GM21825 (cell line): ENCODE data around the gene PIK3R4.
A peak's percentile ranks its signal among the peaks of the same experiment; 100 is the strongest.

Source experiments
- ATAC-seq: cut with Tn5 transposase; IDR thresholded peaks from one replicate; pipeline ENCODE4 v1.9.1; 2021; ENCODE audit warnings: mild to moderate bottlenecking, moderate library complexity; ENCODE audit not compliant: unreplicated experiment

PIK3R4 gene

GRCh38 chr3:130746246-130747039, at the start of gene PIK3R4:
TSS of gene PIK3R4 (minus strand) at chr3:130746829. CDS start at chr3:130745218, 1,611 bp downstream.
- ATAC-seq: peak; percentile 89

- no peak for ATAC-seq
Measured at GRCh38 chr3:130795396-130795795, 48.8 kb upstream of the PIK3R4 start.

- ATAC-seq: no peak
Measured at GRCh38 chr3:130792246-130792645, 45.6 kb upstream of the PIK3R4 start.

- no peak for ATAC-seq
Measured at GRCh38 chr3:130789782-130790322, 43.2 kb upstream of the PIK3R4 start.

- no peak for ATAC-seq
Measured at GRCh38 chr3:130787422-130788068, 40.9 kb upstream of the PIK3R4 start.

DNA sequence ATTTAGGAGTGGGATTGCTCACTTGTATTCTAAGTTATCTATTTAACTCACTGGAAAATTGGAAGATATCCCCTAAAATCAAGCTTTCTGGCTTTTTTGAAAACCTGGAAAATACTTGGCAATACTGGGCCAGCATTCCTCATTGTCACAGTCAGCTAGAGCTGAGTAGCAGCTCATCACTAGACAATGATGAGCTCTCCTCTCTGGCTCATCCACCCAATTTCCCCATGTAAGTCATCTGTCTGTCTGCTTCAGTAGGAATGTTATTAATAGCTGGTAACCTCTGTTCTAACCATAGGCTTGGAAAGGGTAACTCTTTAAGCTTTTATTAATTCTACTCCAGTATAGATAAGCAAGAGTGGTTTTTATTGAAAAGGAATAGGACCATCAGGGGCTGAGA, 39.7 kb upstream of the PIK3R4 start:
- ATAC-seq: no peak

GRCh38 chr3:130783629-130784028, 37.0 kb upstream of the PIK3R4 start:
- no peak for ATAC-seq

- peak; percentile 8 for ATAC-seq
Measured at GRCh38 chr3:130779486-130779885, 32.9 kb upstream of the PIK3R4 start.

DNA sequence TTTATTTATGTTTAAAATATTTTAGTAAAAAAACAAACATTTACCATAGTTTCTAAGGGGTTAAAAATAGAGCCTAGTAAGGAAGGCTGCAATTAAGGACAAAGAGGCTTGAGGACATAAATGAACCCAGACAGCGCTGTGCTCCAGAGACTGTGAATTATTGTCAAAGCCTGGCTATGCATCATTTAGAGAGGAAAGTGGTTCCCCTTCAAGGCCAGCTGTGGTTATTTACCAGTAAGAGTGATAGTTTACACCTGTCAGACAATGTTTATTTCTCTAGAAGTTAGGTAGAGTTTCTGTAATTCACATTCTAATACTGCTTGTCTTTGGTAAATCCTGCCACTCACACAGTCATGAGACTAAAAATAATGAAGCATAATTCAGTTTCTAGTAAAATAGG, 32.4 kb upstream of the PIK3R4 start:
- peak; percentile 91 for ATAC-seq

DNA sequence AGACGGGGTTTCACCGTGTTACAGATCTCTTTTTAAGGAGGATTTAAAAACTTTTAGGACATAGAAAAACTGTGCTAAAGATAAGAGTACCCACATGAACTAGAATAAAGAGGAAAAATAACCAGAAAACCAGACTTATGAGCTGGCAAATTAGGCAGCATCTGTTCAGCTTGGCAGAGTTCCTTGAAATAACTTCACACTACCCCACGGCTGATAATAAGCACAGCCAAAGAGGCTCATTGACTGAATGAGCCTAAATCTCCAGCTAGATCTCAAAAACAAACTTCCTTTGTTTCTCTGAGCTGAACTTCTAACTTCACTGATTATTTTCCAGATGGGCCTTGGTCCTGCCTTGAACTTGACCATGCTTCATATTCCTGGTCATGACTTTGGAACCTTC, 26.7 kb upstream of the PIK3R4 start:
- no peak for ATAC-seq

GRCh38 chr3:130772129-130772528, 25.5 kb upstream of the PIK3R4 start:
- ATAC-seq: no peak

GRCh38 chr3:130770644-130771043, 24.0 kb upstream of the PIK3R4 start:
- no peak for ATAC-seq

DNA sequence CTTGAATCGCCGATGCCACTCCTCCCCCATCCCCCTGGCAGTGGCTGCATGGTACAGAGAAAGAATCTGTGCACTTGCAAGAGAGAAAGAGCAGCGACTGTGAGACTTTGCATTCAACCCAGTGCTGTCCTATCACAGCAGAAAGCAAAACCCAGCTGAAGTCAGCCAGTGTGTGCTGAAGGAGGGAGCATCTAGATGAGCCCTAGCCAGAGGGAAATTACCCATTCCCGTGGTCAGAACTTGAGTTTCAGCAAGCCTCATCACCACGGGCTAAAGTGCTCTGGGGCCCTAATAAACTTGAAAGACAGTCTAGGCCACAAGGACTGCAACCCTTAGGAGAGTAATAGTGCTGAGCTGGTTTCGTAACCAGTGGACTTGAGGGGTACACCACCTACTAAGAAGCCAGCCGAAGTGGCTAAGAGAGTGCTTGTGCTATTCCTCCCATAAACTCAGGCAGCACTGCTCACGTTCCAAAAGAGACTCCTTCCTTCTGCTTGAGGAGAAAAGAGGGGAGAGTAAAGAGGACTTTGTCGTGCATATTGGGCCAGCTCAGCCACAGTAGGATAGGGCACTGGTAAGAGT, 15.2 kb upstream of the PIK3R4 start:
- ATAC-seq: no peak

DNA sequence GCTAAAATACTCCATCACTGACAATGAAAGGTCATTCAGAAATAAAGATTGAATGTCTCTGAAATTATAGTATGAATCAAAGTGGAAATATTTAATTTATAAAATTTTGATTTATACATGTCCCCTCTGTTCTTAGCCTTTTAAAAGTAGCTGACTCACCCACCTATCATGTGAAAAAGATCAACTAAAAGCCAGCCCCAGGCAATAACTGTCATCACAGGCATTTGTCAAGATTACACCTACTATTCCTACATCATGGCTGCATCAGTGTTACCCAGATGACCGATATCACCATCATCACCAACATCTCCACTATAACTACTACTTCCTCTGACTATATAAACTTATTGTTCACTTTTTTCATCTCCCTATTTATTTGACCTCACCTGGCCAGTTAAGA, 14.3 kb upstream of the PIK3R4 start:
- no peak for ATAC-seq

DNA sequence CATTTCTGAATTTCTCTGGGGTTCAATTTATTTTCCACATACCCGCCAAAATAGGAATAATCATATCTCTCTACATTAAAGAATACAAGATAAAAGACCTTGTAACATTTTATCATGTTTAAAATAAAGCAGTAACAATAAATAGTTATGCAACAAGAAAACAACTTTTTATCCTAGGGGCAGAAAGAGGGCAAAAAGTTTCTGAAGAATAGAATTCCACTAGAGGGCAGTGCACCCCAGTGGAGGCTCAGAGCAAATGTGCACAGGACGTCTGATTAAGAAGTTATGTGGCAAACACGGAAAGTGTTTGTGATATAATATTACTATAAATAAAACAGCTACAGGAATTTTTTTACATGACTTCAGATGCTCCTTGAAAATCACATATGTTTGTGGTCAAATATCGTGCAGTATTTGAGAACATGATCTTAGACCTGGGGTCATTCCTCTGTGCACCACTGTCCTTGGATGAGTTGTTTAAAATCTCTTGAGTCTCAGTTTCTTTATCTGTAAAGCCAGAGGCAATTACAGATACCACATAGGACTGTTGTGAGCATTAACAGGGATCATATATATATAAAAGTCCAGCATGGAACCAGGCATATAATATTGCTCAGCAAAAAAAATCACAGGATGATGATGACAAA, 13.2 kb upstream of the PIK3R4 start:
- ATAC-seq: peak; percentile 69

DNA sequence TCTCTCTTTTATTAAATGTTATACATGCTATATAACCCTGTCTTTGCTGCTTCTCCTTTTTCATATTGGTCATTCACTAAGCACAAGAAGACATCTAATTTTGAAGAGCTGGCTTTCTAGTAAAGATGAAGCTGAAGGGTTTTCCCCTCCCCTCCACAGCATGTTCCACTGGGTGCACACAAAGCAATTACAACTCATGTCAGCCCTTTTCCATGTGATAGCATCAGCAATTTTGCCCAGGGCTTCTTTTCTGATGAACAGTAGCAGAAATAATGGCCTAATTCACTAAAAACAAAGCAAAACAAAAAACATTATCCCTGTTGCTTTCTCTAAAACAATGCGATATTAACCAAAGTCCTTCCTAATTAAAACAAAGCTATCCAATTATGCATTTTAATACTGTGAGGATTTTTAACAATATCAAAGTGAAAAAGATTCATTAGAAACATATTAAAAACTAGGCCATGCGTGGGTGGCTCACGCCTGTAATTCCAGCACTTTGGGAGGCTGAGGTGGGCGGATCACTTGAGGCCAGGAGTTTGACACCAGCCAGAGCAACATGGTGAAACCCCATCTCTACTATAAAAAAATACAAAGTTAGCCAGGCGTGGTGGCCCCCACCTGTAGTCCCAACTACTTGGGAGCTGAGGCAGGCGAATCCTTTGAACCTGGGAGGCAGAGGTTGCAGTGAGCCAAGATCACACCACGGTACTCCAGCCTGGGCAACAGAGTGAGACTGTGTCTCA, 12.2 kb upstream of the PIK3R4 start:
- ATAC-seq: no peak

GRCh38 chr3:130757611-130758150, 11.1 kb upstream of the PIK3R4 start:
- ATAC-seq: no peak

- ATAC-seq: no peak
Measured at GRCh38 chr3:130755666-130756065, 9.0 kb upstream of the PIK3R4 start.

DNA sequence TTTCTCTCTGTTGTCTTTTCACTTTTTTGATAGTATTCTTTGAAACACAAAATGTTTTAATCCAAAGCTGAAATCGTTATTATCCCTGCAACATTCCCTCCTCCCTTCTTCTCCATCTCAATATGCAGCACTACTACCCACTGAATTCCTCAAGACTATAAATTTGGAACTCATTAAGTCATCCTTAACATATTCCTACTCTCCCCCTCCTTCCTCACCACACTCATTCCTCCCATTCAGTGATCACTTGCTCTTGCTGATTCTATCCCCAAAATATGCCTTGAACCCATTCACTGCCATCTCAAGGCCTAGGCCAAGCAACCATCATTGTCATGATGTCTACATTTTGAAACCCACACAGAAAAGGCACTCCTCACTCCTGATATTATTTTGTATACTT, 2.4 kb upstream of the PIK3R4 start:
- no peak for ATAC-seq

DNA sequence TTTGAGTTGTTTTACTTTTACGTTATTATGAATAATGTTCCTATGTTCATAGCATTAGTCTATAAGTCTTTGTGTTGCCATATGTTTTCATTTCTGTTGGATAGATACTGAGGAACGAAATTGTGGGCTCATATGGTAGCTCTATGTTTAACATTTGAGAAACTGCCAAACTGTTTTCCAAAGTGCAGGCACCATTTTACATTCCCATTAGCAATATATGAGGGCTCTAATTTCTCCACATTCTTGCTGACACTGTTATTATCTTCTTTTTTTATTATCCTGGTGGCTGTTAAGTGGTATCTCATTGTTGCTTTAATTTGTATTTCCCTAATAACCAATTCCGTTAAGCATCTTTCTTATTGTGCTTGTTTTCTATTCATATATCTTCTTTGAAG, 1.8 kb upstream of the PIK3R4 start:
- no peak for ATAC-seq
